HepG2 (cell line): ENCODE measurements around the gene JPH4. TPM values are rescaled to one million over a fixed set of nuclear protein-coding genes. Genes with fewer than 3 reads are reported as not detected.

Experiments
- ATAC-seq: fragments of 200-7000 bp; cut with Tn5 transposase; 3 replicates; pipeline ENCODE4 v1.9.1; 2020; ENCODE audit warnings: mild to moderate bottlenecking, moderate library complexity
- BruUV-seq: library from RNA; stranded (reverse); fragments of 400-500 nt; replicated peaks from 2 replicates; lab custom pipeline; 2021; lab: Mats Ljungman, UMichigan
- CTCF ChIA-PET: fragments of 300-600 bp; formaldehyde crosslinking; extraction: SDS; loops from one replicate; lab custom pipeline; 2021; ENCODE audit warnings: low total read pairs, inconsistent platforms, low intra/inter-chr PET ratio; lab: Yijun Ruan, JAX
- POLR2A ChIA-PET: fragments of 350-600 bp; sonication (Branson Sonifier 250); formaldehyde crosslinking; loops from one replicate; lab custom pipeline; 2020; ENCODE audit warnings: antibody characterized with exemption, inconsistent platforms; lab: Yijun Ruan, JAX
- DNase-seq: peaks from one replicate; pipeline ENCODE4 v3.0.0-alpha.2; 2015; ENCODE audit warnings: low spot score
- FAIRE-seq: peaks from 3 replicates; lab custom pipeline; 2011; peaks lifted over from hg19 to GRCh38; lab: Jason Lieb, UNC
- H2AFZ ChIP-seq: one replicate; pipeline ENCODE4 v1.6.1; 2011; ENCODE audit warnings: low read length, inconsistent platforms
- H3K27ac ChIP-seq: fragments of 300-600 bp; 3 replicates; pipeline ENCODE4 v1.8.0; 2011; ENCODE audit warnings: mixed run types, mild to moderate bottlenecking, mixed read lengths, low read length, inconsistent platforms; ENCODE audit not compliant: insufficient read depth; ENCODE audit errors: extremely low read length
- H3K27me3 ChIP-seq, 2 experiments: fragments of 200-600 bp in 1 of 2; 2 replicates in 1 of 2; 3 replicates in 1 of 2; pipeline versions ENCODE4 v1.6.0 to v1.8.0; 2011; ENCODE audit warnings: low read length in 2 of 2, mild to moderate bottlenecking in 2 of 2, moderate library complexity in 2 of 2, inconsistent platforms in 1 of 2; ENCODE audit not compliant: insufficient read depth in 2 of 2, control insufficient read depth in 1 of 2
- H3K36me3 ChIP-seq, 2 experiments: fragments of 200-600 bp in 1 of 2; replicated peaks in 1 of 2; 2 replicates in 1 of 2; 3 replicates in 1 of 2; pipeline versions ENCODE4 v1.5.1 to v1.8.0; 2011; ENCODE audit warnings: low read length in 2 of 2, inconsistent platforms in 1 of 2; ENCODE audit not compliant: insufficient read depth in 2 of 2, control insufficient read depth in 1 of 2
- H3K4me1 ChIP-seq: 2 replicates; pipeline ENCODE4 v1.5.1; 2012; ENCODE audit warnings: low read length, inconsistent platforms; ENCODE audit not compliant: insufficient read depth
- H3K4me2 ChIP-seq: 2 replicates; pipeline ENCODE4 v1.6.0; 2011; ENCODE audit warnings: low read depth, low read length, inconsistent platforms
- H3K4me3 ChIP-seq, 3 experiments: fragments of 200-600 bp in 1 of 3; sonication (generic), shearing (Covaris generic) in 1 of 3; replicated peaks in 1 of 3; 2 replicates each; pipeline ENCODE4 v1.5.1; 2011 to 2016; ENCODE audit warnings: low read length in 3 of 3, inconsistent platforms in 2 of 3, low read depth in 2 of 3, mild to moderate bottlenecking in 2 of 3, control low read depth in 1 of 3, mixed read lengths in 1 of 3; ENCODE audit not compliant: insufficient read depth in 1 of 3
- H3K79me2 ChIP-seq: one replicate; pipeline ENCODE4 v1.6.1; 2011; ENCODE audit warnings: low read length, inconsistent platforms; ENCODE audit not compliant: insufficient read depth
- H3K9ac ChIP-seq: 2 replicates; pipeline ENCODE4 v1.6.0; 2011; ENCODE audit warnings: mild to moderate bottlenecking, low read depth, low read length, inconsistent platforms; ENCODE audit not compliant: insufficient read depth
- H3K9me3 ChIP-seq: 2 replicates; pipeline ENCODE4 v1.5.1; 2012; ENCODE audit warnings: mild to moderate bottlenecking, low read length
- H4K20me1 ChIP-seq: 2 replicates; pipeline ENCODE4 v1.6.0; 2011; ENCODE audit warnings: inconsistent platforms, mild to moderate bottlenecking, low read length, moderate library complexity; ENCODE audit not compliant: insufficient read depth
- ATF3 ChIP-seq: sonication (generic); formaldehyde crosslinking; IDR thresholded peaks from 2 replicates; pipeline ENCODE4 v1.4.0; 2020; ENCODE audit warnings: missing genetic modification reagents
- FUBP1 ChIP-seq: sonication (generic); formaldehyde crosslinking; IDR thresholded peaks from 2 replicates; pipeline ENCODE4 v1.5.1; 2020; ENCODE audit warnings: missing genetic modification reagents, mild to moderate bottlenecking, borderline replicate concordance
- HOXD1 ChIP-seq: sonication (generic); formaldehyde crosslinking; IDR thresholded peaks from 2 replicates; pipeline ENCODE4 v1.5.0; 2020; ENCODE audit warnings: missing genetic modification reagents
- JUND ChIP-seq: sonication (generic); formaldehyde crosslinking; IDR thresholded peaks from 2 replicates; pipeline ENCODE4 v1.8.0; 2022; ENCODE audit warnings: mild to moderate bottlenecking, missing genetic modification reagents
- PITX1 ChIP-seq: sonication (generic); formaldehyde crosslinking; IDR thresholded peaks from 2 replicates; pipeline ENCODE4 v1.5.1; 2020; ENCODE audit warnings: mild to moderate bottlenecking, missing genetic modification reagents
- POLR2G ChIP-seq: fragments of 200-400 bp; formaldehyde crosslinking; IDR thresholded peaks from 2 replicates; pipeline ENCODE4 v1.6.1; 2018; ENCODE audit warnings: mild to moderate bottlenecking, low read depth, low read length, moderate library complexity
- PRDM10 ChIP-seq: sonication (generic); formaldehyde crosslinking; IDR thresholded peaks from 2 replicates; pipeline ENCODE4 v1.4.0; 2020; ENCODE audit warnings: low read depth, missing genetic modification reagents
- SKI ChIP-seq: fragments of 450-650 bp; IDR thresholded peaks from one replicate; pipeline ENCODE4 v1.6.1; 2018; ENCODE audit warnings: mild to moderate bottlenecking; ENCODE audit not compliant: partially characterized antibody
- SNAPC2 ChIP-seq: sonication (generic); formaldehyde crosslinking; IDR thresholded peaks from 2 replicates; pipeline ENCODE4 v1.8.1; 2022; ENCODE audit warnings: mild to moderate bottlenecking, missing genetic modification reagents
- SUZ12 ChIP-seq: fragments of 150-350 bp; IDR thresholded peaks from 2 replicates; pipeline ENCODE4 v1.6.1; 2014; ENCODE audit warnings: low read depth, low read length
- ZNF720 ChIP-seq: sonication (generic); formaldehyde crosslinking; IDR thresholded peaks from 2 replicates; pipeline ENCODE4 v1.4.0; 2020; ENCODE audit warnings: missing genetic modification reagents
- WGBS: methylation state at CpG from one replicate; pipeline ENCODE4 v1.1.6; 2017; ENCODE audit warnings: low lambda C conversion rate; 5-methylcytosine and 5-hydroxymethylcytosine counted together
- in situ Hi-C: cut with HindIII; loops from 2 replicates; pipeline ENCODE4 v1.10.0; 2017; ENCODE audit warnings: low pct_unique_long_range_greater_than_20kb; ENCODE audit not compliant: extremely low pct_ligation_motif_present
- intact Hi-C: fragments of 100-400 bp; cut with micrococcal nuclease; formaldehyde crosslinking; loops from one replicate; pipeline ENCODE4 v1.10.0; 2022; ENCODE audit not compliant: unreplicated experiment
- polyA plus RNA-seq, 8 experiments: library from polyadenylated mRNA; depleted of rRNA in 3 of 8; stranded (reverse) in 7 of 8; unstranded in 1 of 8; fragments of >200 nt; fragmentation: Illumina TruSeq in 4 of 8; extraction: Trizol in 4 of 8; gene quantifications; 2 replicates each; pipeline versions ENCODE4 v1.2.1 to v1.2.3, GENCODE V29; 2011 to 2016; ENCODE audit warnings: low read depth in 4 of 8, missing spikeins in 1 of 8, mixed read lengths in 1 of 8; ENCODE audit not compliant: insufficient read depth in 1 of 8
- total RNA-seq, 5 experiments: library from RNA; depleted of rRNA; stranded (reverse); fragments of >200 nt; fragmentation: Illumina TruSeq; extraction: Trizol; gene quantifications; 2 replicates each; pipeline ENCODE4 v1.2.3, GENCODE V29; 2016; ENCODE audit warnings: low read depth in 1 of 5

JPH4 gene
- total and polyA plus RNA-seq, 2 of the 13 experiments (the other 11 are each of a cell fraction or from before 2014, with no cell fraction given) = 0.08 to 0.22 TPM

- no peak for TF ChIP-seq FUBP1 (CRISPR knock-in tag)
- no peak for TF ChIP-seq ATF3 (CRISPR knock-in tag)
These were observed 2.3 kb upstream of the JPH4 start (continued) for GRCh38 chr14:23580948-23581281.

- POLR2A ChIA-PET = interaction anchor here (1.3 to 8.8 kb wide), 12 partner anchors 8 to 114 kb away, joined by 4 to 924 read pairs (median 10); partner anchors contain the start of genes AP1G2, DHRS2 and THTPA
- in situ Hi-C loops (no loop called here), intact Hi-C loops (loop anchor here (10.0 kb wide), 1 partner anchor 854 kb away; no protein-coding TSS in a partner anchor)
- H3K27ac ChIP-seq = peak overlapping the region; percentile 78
- H3K4me3 ChIP-seq = no peak overlapping the region
- 85% methylated on average over 24 of the region's 24 CpGs for WGBS
- DNase-seq = peak; percentile 10
- ATAC-seq = no peak
- no peaks in the 10 kb centered on the region for H4K20me1 ChIP-seq
- CTCF ChIA-PET = no interaction called here
- H3K36me3 ChIP-seq = no peaks in the 10 kb centered on the region
- no peaks in the 10 kb centered on the region for H3K79me2 ChIP-seq
- no peak overlapping the region for H3K9ac ChIP-seq
- H3K9me3 ChIP-seq = no peaks in the 10 kb centered on the region
- H3K4me1 ChIP-seq = peaks cover 39% of the 10 kb centered on the region
- no peaks in the 10 kb centered on the region for H3K27me3 ChIP-seq
- FAIRE-seq = no peak
- no peak overlapping the region for H2AFZ ChIP-seq
- BruUV-seq = no TSS peak
- H3K4me2 ChIP-seq = peak overlapping the region; percentile 13; the same call in 1 of the 2 replicates
- TF ChIP-seq POLR2G (peak; percentile 57; the same call in 1 of the 2 replicates), SNAPC2 (CRISPR knock-in tag) (peak; percentile 79; the same call in 1 of the 2 replicates), PITX1 (peak; percentile 62; the same call in 1 of the 2 replicates), SUZ12 (no peak), HOXD1 (CRISPR knock-in tag) (no peak), JUND (CRISPR knock-in tag) (0 out of 2 replicates have a peak, but pooled peaks have one; percentile 50), SKI (no peak), PRDM10 (CRISPR knock-in tag) (no peak), ZNF720 (CRISPR knock-in tag) (no peak)
These were observed 1.7 kb upstream of the JPH4 start for GRCh38 chr14:23580152-23580926.
